OCI-LY1 (cell line): ENCODE measurements around the gene MUL1.

Experiments used
- H2AFZ ChIP-seq: fragments of 200-600 bp; sonication (generic), shearing (Covaris generic); 2 replicates; pipeline ENCODE4 v1.6.0; 2014; ENCODE audit warnings: antibody characterized with exemption, mild to moderate bottlenecking, low read length
- H3F3A ChIP-seq: fragments of 200-600 bp; sonication (generic), shearing (Covaris generic); 2 replicates; pipeline ENCODE4 v1.6.0; 2014; ENCODE audit warnings: mild to moderate bottlenecking, antibody characterized with exemption, low read length, moderate library complexity; ENCODE audit not compliant: insufficient read depth
- H3K27ac ChIP-seq: fragments of 200-600 bp; sonication (generic); 2 replicates; pipeline ENCODE4 v1.5.1; 2014; ENCODE audit warnings: low read length, mixed run types, mild to moderate bottlenecking, low read depth; ENCODE audit not compliant: poor library complexity, severe bottlenecking
- H3K27me3 ChIP-seq: fragments of 200-600 bp; sonication (generic); 2 replicates; pipeline ENCODE4 v1.6.0; 2014; ENCODE audit warnings: antibody characterized with exemption, mild to moderate bottlenecking, low read length, moderate library complexity; ENCODE audit not compliant: insufficient read depth
- H3K36me3 ChIP-seq: fragments of 200-600 bp; sonication (generic); 2 replicates; pipeline ENCODE4 v1.6.1; 2014; ENCODE audit warnings: mild to moderate bottlenecking, antibody characterized with exemption, low read length, moderate library complexity, mixed read lengths; ENCODE audit not compliant: insufficient read depth
- H3K4me1 ChIP-seq: fragments of 200-600 bp; sonication (generic); 2 replicates; pipeline ENCODE4 v1.5.1; 2014; ENCODE audit warnings: mild to moderate bottlenecking, low read length, moderate library complexity; ENCODE audit not compliant: insufficient read depth, severe bottlenecking
- H3K4me2 ChIP-seq: fragments of 200-600 bp; sonication (generic), shearing (Covaris generic); 2 replicates; pipeline ENCODE4 v1.6.1; 2014; ENCODE audit warnings: low read length
- H3K4me3 ChIP-seq: fragments of 200-600 bp; sonication (generic); 2 replicates; pipeline ENCODE4 v1.5.1; 2014; ENCODE audit warnings: low read length, low read depth, mild to moderate bottlenecking, mixed read lengths; ENCODE audit not compliant: poor library complexity, severe bottlenecking
- H3K79me2 ChIP-seq: fragments of 200-600 bp; shearing (Covaris generic); 2 replicates; pipeline ENCODE4 v1.6.1; 2016; ENCODE audit warnings: mixed run types, low read length, mixed read lengths; ENCODE audit not compliant: insufficient read depth
- H3K9ac ChIP-seq: fragments of 200-600 bp; sonication (generic), shearing (Covaris generic); 2 replicates; pipeline ENCODE4 v1.6.1; 2014; ENCODE audit warnings: mild to moderate bottlenecking, low read length, mixed read lengths
- H3K9me2 ChIP-seq: fragments of 200-600 bp; sonication (generic), shearing (Covaris generic); 2 replicates; pipeline ENCODE4 v1.6.1; 2014; ENCODE audit warnings: low read depth, mild to moderate bottlenecking, low read length, mixed read lengths
- H3K9me3 ChIP-seq: fragments of 200-600 bp; shearing (Covaris generic); 2 replicates; pipeline ENCODE4 v1.6.1; 2014; ENCODE audit warnings: low read length, mixed read lengths
- H4K20me1 ChIP-seq: fragments of 200-600 bp; sonication (generic), shearing (Covaris generic); 2 replicates; pipeline ENCODE4 v1.6.0; 2016; ENCODE audit warnings: mild to moderate bottlenecking, low read length; ENCODE audit not compliant: insufficient read depth
- EZH2 ChIP-seq: fragments of 200-600 bp; sonication (generic), shearing (Covaris generic); IDR thresholded peaks from 2 replicates; pipeline ENCODE4 v1.8.0; 2017; ENCODE audit warnings: borderline replicate concordance, mixed run types, mild to moderate bottlenecking, antibody characterized with exemption, low read length, moderate library complexity, mixed read lengths
- TF ChIP-seq, protein P1 (sequence below): fragments of 200-600 bp; sonication (generic), shearing (Covaris generic); IDR thresholded peaks from 2 replicates; pipeline ENCODE4 v1.5.1; 2017; ENCODE audit warnings: mild to moderate bottlenecking, antibody characterized with exemption, low read length, moderate library complexity, mixed read lengths

Gene MUL1

DNA sequence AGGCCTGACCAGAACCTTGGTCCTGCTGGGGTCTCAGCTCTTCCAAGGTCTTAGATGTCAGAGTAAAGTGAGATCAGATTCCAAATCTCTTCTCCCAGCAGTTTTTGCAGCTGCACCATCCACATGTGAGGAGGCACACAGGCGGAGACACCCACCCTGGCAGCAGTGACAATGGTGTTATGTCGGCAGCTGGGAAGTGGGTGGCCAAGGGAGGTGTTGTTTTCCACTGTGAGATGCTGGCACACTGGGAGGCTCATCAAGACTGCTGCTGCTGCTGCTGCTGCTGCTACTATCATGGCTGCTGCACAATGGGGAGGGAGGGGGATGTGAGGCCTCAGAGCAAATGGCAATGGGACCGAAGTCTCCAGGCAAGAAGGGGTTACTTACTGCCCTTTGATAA lies 45.6 kb downstream of the MUL1 start:
- Histone ChIP-seq H3K27me3 (no peaks in the 10 kb centered on the region; the same call in 1 of the 2 replicates), H3K9ac (no peak overlapping the region), H3K27ac (no peak overlapping the region), H3F3A (no peaks in the 10 kb centered on the region), H3K9me3 (no peaks in the 10 kb centered on the region), H3K4me2 (no peak overlapping the region), H2AFZ (no peak overlapping the region), H3K79me2 (no peaks in the 10 kb centered on the region), H4K20me1 (no peaks in the 10 kb centered on the region), H3K36me3 (no peaks in the 10 kb centered on the region), H3K4me1 (no peaks in the 10 kb centered on the region), H3K9me2 (no peaks in the 10 kb centered on the region), H3K4me3 (no peak overlapping the region)
- TF ChIP-seq, protein P1, sequence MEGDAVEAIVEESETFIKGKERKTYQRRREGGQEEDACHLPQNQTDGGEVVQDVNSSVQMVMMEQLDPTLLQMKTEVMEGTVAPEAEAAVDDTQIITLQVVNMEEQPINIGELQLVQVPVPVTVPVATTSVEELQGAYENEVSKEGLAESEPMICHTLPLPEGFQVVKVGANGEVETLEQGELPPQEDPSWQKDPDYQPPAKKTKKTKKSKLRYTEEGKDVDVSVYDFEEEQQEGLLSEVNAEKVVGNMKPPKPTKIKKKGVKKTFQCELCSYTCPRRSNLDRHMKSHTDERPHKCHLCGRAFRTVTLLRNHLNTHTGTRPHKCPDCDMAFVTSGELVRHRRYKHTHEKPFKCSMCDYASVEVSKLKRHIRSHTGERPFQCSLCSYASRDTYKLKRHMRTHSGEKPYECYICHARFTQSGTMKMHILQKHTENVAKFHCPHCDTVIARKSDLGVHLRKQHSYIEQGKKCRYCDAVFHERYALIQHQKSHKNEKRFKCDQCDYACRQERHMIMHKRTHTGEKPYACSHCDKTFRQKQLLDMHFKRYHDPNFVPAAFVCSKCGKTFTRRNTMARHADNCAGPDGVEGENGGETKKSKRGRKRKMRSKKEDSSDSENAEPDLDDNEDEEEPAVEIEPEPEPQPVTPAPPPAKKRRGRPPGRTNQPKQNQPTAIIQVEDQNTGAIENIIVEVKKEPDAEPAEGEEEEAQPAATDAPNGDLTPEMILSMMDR, result no peak
- TF ChIP-seq EZH2, result no peak

DNA sequence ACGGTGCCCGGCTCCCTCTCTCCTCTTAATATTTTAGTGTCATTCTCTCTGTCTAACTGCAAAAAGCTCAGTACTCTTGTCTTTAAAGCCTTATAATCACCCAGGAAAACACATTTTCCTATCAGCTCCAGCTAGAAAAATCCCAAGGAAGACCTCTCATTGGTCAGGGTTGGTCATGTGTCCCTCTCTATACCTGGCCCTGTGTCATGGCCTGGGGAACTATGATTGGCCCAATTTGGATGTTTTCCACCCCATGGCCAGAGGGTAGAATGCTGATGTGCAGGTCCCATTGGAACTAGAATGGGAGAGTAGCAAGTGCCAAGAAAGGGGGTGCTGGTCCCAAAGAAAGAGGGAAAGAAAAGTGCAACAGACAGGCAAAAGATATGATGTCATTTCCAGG lies 49.2 kb downstream of the MUL1 start:
- H3F3A ChIP-seq, result no peaks in the 10 kb centered on the region
- H3K4me1 ChIP-seq, result no peaks in the 10 kb centered on the region
- no peaks in the 10 kb centered on the region for H3K9me2 ChIP-seq
- H3K9ac ChIP-seq, result no peak overlapping the region
- H3K9me3 ChIP-seq, result no peaks in the 10 kb centered on the region
- H3K27me3 ChIP-seq, result no peaks in the 10 kb centered on the region; the same call in 1 of the 2 replicates
- H2AFZ ChIP-seq, result no peak overlapping the region
- H3K27ac ChIP-seq, result no peak overlapping the region
- no peak overlapping the region for H3K4me2 ChIP-seq
- no peaks in the 10 kb centered on the region for H3K79me2 ChIP-seq
- H3K4me3 ChIP-seq, result no peak overlapping the region
- TF ChIP-seq EZH2, result no peak
- TF ChIP-seq, protein P1, result no peak
- H3K36me3 ChIP-seq, result no peaks in the 10 kb centered on the region
- no peaks in the 10 kb centered on the region for H4K20me1 ChIP-seq

DNA sequence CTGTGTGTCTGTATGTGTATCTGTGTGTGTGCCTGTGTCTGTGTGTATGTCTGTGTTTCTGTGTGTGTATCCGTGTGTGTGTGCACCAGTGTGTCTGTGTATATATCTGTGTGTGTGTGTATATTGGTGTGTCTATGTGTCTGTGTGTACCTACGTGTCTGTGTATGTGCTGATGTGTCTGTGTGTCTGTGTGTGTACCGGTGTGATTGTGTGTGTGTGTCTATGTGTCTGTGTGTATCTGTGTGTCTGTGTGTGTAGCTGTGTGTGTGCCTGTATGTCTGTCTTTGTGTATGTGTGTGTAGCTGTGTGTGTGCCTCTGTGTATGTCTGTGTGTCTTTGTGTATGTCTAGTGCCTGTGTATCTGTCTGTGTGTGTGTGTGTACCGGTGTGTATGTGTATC lies 53.9 kb downstream of the MUL1 start:
- Histone ChIP-seq H2AFZ (no peak overlapping the region), H4K20me1 (no peaks in the 10 kb centered on the region), H3F3A (no peaks in the 10 kb centered on the region), H3K36me3 (no peaks in the 10 kb centered on the region), H3K79me2 (no peaks in the 10 kb centered on the region), H3K9me3 (no peaks in the 10 kb centered on the region), H3K27me3 (no peaks in the 10 kb centered on the region; the same call in 1 of the 2 replicates), H3K9ac (no peak overlapping the region), H3K27ac (no peak overlapping the region), H3K4me2 (no peak overlapping the region), H3K9me2 (no peaks in the 10 kb centered on the region), H3K4me1 (no peaks in the 10 kb centered on the region), H3K4me3 (no peak overlapping the region)
- TF ChIP-seq, protein P1, result no peak
- no peak for TF ChIP-seq EZH2
